K562 (cell line): ENCODE results near the gene ZNF804A. TPM values are rescaled to one million over a fixed set of nuclear protein-coding genes. Genes with fewer than 3 reads are reported as not detected.
A peak's percentile ranks its signal among the peaks of the same experiment; 100 is the strongest.

ENCODE experiments used
- ATAC-seq: fragments of 200-7000 bp; cut with Tn5 transposase; 3 replicates; pipeline ENCODE4 v1.9.1; 2020; ENCODE audit warnings: moderate library complexity
- BruUV-seq: library from RNA; stranded (reverse); fragments of 400-500 nt; replicated peaks from 2 replicates; lab custom pipeline; 2021; lab: Mats Ljungman, UMichigan
- CTCF ChIA-PET: fragments of 300-600 bp; formaldehyde crosslinking; extraction: SDS; loops from one replicate; lab custom pipeline; 2021; ENCODE audit warnings: low intra/inter-chr PET ratio; lab: Yijun Ruan, JAX
- POLR2A ChIA-PET: fragments of 300-600, 350-650 bp; sonication (Branson Sonifier 250); formaldehyde crosslinking; extraction: SDS; loops from one replicate; lab custom pipeline; 2021; ENCODE audit warnings: antibody characterized with exemption, inconsistent platforms; lab: Yijun Ruan, JAX
- DNase-seq, 4 experiments: peaks; one replicate each; pipeline versions ENCODE4 v3.0.0 to v3.0.0-alpha.2; 2011 to 2018; ENCODE audit warnings: low spot score in 3 of 4, mixed read lengths in 3 of 4; ENCODE audit errors: extremely low read depth in 1 of 4
- FAIRE-seq: peaks from 2 replicates; lab custom pipeline; 2011; peaks lifted over from hg19 to GRCh38; lab: Jason Lieb, UNC
- H2AFZ ChIP-seq: 2 replicates; pipeline ENCODE4 v1.6.0; 2011; ENCODE audit warnings: low read depth, low read length, control low read depth, inconsistent platforms
- H3K27ac ChIP-seq: fragments of 200-600 bp; 3 replicates; pipeline ENCODE4 v1.8.0; 2011; ENCODE audit warnings: low read depth, mild to moderate bottlenecking, control low read depth, inconsistent platforms, low read length, moderate library complexity, mixed read lengths; ENCODE audit errors: extremely low read depth
- H3K27me3 ChIP-seq, 2 experiments: fragments of 300-600 bp in 1 of 2; 2 replicates in 1 of 2; 3 replicates in 1 of 2; pipeline versions ENCODE4 v1.6.0 to v1.8.0; 2011; ENCODE audit warnings: inconsistent platforms in 2 of 2, low read length in 2 of 2, mild to moderate bottlenecking in 1 of 2, mixed read lengths in 1 of 2, moderate library complexity in 1 of 2; ENCODE audit not compliant: control insufficient read depth in 2 of 2, insufficient read depth in 2 of 2
- H3K36me3 ChIP-seq: fragments of 300-600 bp; 3 replicates; pipeline ENCODE4 v1.8.0; 2011; ENCODE audit warnings: mild to moderate bottlenecking, low read length, inconsistent platforms; ENCODE audit not compliant: control insufficient read depth, insufficient read depth
- H3K4me1 ChIP-seq, 2 experiments: fragments of 200-600 bp in 1 of 2; replicated peaks in 1 of 2; 2 replicates in 1 of 2; 3 replicates in 1 of 2; pipeline versions ENCODE4 v1.5.1 to v1.8.0; 2011; ENCODE audit warnings: inconsistent platforms in 2 of 2, low read length in 2 of 2, mild to moderate bottlenecking in 1 of 2, mixed read lengths in 1 of 2, moderate library complexity in 1 of 2; ENCODE audit not compliant: control insufficient read depth in 2 of 2, insufficient read depth in 2 of 2
- H3K4me2 ChIP-seq: 2 replicates; pipeline ENCODE4 v1.6.1; 2011; ENCODE audit warnings: low read length, control low read depth, inconsistent platforms, mixed read lengths; ENCODE audit not compliant: insufficient read depth
- H3K4me3 ChIP-seq: fragments of 200-600 bp; sonication (generic), shearing (Covaris generic); 2 replicates; pipeline ENCODE4 v1.5.1; 2016; ENCODE audit warnings: control low read depth, inconsistent platforms
- H3K79me2 ChIP-seq: fragments of 200-600 bp; 3 replicates; pipeline ENCODE4 v1.8.0; 2011; ENCODE audit warnings: low read length, inconsistent platforms; ENCODE audit not compliant: control insufficient read depth, insufficient read depth
- H3K9ac ChIP-seq, 2 experiments: 2 replicates each; pipeline versions ENCODE4 v1.6.0 to v1.6.1; 2011; ENCODE audit warnings: low read depth in 2 of 2, low read length in 2 of 2, control low read depth in 1 of 2, inconsistent platforms in 1 of 2, mild to moderate bottlenecking in 1 of 2, mixed read lengths in 1 of 2; ENCODE audit not compliant: insufficient read depth in 1 of 2
- H3K9me1 ChIP-seq: one replicate; pipeline ENCODE4 v1.6.0; 2011; ENCODE audit warnings: inconsistent platforms, mild to moderate bottlenecking, low read length, moderate library complexity; ENCODE audit not compliant: control insufficient read depth, insufficient read depth
- H3K9me3 ChIP-seq: replicated peaks from 2 replicates; pipeline ENCODE4 v1.5.1; 2011; ENCODE audit warnings: low read depth, low read length, inconsistent platforms; ENCODE audit not compliant: control insufficient read depth, insufficient read depth
- H4K20me1 ChIP-seq: replicated peaks from 2 replicates; pipeline ENCODE4 v1.6.1; 2011; ENCODE audit warnings: low read length, inconsistent platforms, mixed read lengths; ENCODE audit not compliant: control insufficient read depth, insufficient read depth
- CCAR2 ChIP-seq: fragments of 200-400 bp; formaldehyde crosslinking; IDR thresholded peaks from 2 replicates; pipeline ENCODE4 v1.6.1; 2017; ENCODE audit warnings: mild to moderate bottlenecking, low read depth, low read length
- CHD2 ChIP-seq: IDR thresholded peaks from 2 replicates; pipeline ENCODE4 v1.6.1; 2011; ENCODE audit warnings: low read depth, low read length
- ETV6 ChIP-seq, 3 experiments: fragments of 150-350 bp in 1 of 3; sonication (generic) in 1 of 3; formaldehyde crosslinking in 1 of 3; IDR thresholded peaks; 2 replicates each; pipeline versions ENCODE4 v1.6.1 to v1.8.0; 2014 to 2022; ENCODE audit warnings: borderline replicate concordance in 2 of 3, low read depth in 2 of 3, antibody characterized with exemption in 1 of 3, low read length in 1 of 3, mild to moderate bottlenecking in 1 of 3, missing genetic modification reagents in 1 of 3
- EZH2 ChIP-seq: IDR thresholded peaks from 2 replicates; pipeline ENCODE4 v1.6.1; 2012; ENCODE audit warnings: low read depth, mild to moderate bottlenecking, inconsistent platforms, low read length, borderline replicate concordance
- GMEB1 ChIP-seq: fragments of 250-450 bp; sonication (Bioruptor Pico); IDR thresholded peaks from 2 replicates; pipeline ENCODE4 v1.4.0; 2020; ENCODE audit warnings: mild to moderate bottlenecking
- HLTF ChIP-seq: fragments of 450-650 bp; IDR thresholded peaks from 2 replicates; pipeline ENCODE4 v1.6.1; 2016
- MED1 ChIP-seq: sonication (generic); formaldehyde crosslinking; IDR thresholded peaks from 2 replicates; pipeline ENCODE4 v1.8.1; 2023; ENCODE audit warnings: missing genetic modification reagents, borderline replicate concordance
- MLX ChIP-seq, 2 experiments: fragments of 450-650 bp in 1 of 2; sonication (generic) in 1 of 2; formaldehyde crosslinking; conservative IDR thresholded peaks; 2 replicates each; pipeline versions ENCODE4 v1.4.0 to v1.8.1; 2020 to 2022; ENCODE audit warnings: mild to moderate bottlenecking in 1 of 2, missing genetic modification reagents in 1 of 2
- MYNN ChIP-seq, 2 experiments: sonication (generic); formaldehyde crosslinking in 1 of 2; IDR thresholded peaks; 2 replicates each; pipeline versions ENCODE4 v1.5.0 to v1.6.1; 2016 to 2020; ENCODE audit warnings: antibody characterized with exemption in 1 of 2, missing genetic modification reagents in 1 of 2
- NCOA1 ChIP-seq: fragments of 450-650 bp; IDR thresholded peaks from 2 replicates; pipeline ENCODE4 v1.6.1; 2016; ENCODE audit warnings: low read depth
- PKNOX1 ChIP-seq: fragments of 450-650 bp; IDR thresholded peaks from 2 replicates; pipeline ENCODE4 v1.6.1; 2016
- STAT6 ChIP-seq: sonication (generic); formaldehyde crosslinking; IDR thresholded peaks from 2 replicates; pipeline ENCODE4 v1.8.1; 2023; ENCODE audit warnings: mild to moderate bottlenecking, missing genetic modification reagents
- USF1 ChIP-seq: sonication (generic); formaldehyde crosslinking; IDR thresholded peaks from 2 replicates; pipeline ENCODE4 v1.9.0; 2022; ENCODE audit warnings: mild to moderate bottlenecking, missing genetic modification reagents
- ZKSCAN3 ChIP-seq: fragments of 250-450 bp; sonication (Bioruptor Pico); IDR thresholded peaks from 2 replicates; pipeline ENCODE4 v1.4.0; 2020
- ZNF764 ChIP-seq: fragments of 250-450 bp; sonication (Bioruptor Pico); IDR thresholded peaks from 2 replicates; pipeline ENCODE4 v1.4.0; 2020; ENCODE audit warnings: low read depth, mild to moderate bottlenecking, moderate library complexity
- WGBS: fragments of 100-300 bp; shearing (Covaris generic); methylation state at CpG from one replicate; pipeline ENCODE4 v1.1.6; 2016; ENCODE audit warnings: low coverage, mixed read lengths; ENCODE audit not compliant: insufficient coverage; ENCODE audit errors: missing lambda C conversion rate; 5-methylcytosine and 5-hydroxymethylcytosine counted together
- in situ Hi-C: fragments of 300-500 bp; cut with MboI; formaldehyde crosslinking; loops from 4 replicates; pipeline ENCODE4 v1.15.0; 2018; ENCODE audit warnings: inconsistent platforms, mixed read lengths
- intact Hi-C: fragments of 100-400 bp; cut with micrococcal nuclease; formaldehyde crosslinking; loops from 2 replicates; pipeline ENCODE4 v1.14.2; 2022
- polyA plus RNA-seq, 8 experiments: library from polyadenylated mRNA; depleted of rRNA in 4 of 8; stranded (reverse) in 5 of 8; unstranded in 3 of 8; fragments of >200 nt; fragmentation: Nextera tagmentation in 2 of 8; fragmentation: Illumina TruSeq in 1 of 8; extraction: Ambion mirVana in 2 of 8; extraction: Trizol in 1 of 8; gene quantifications; 2 replicates each; pipeline versions ENCODE4 v1.2.1 to v1.2.3, GENCODE V29; 2011 to 2014; ENCODE audit warnings: inconsistent platforms in 1 of 8, missing spikeins in 1 of 8
- total RNA-seq, 7 experiments: library from RNA; depleted of rRNA in 6 of 7; stranded (reverse); fragments of >200 nt in 6 of 7; fragmentation: Illumina TruSeq in 2 of 7; extraction: Trizol in 2 of 7; gene quantifications; 2 replicates each; pipeline versions ENCODE4 v1.2.1 to v1.2.3, GENCODE V29; 2011 to 2021; ENCODE audit warnings: low replicate concordance in 1 of 7

The ZNF804A gene
- total and polyA plus RNA-seq, 9 of the 15 experiments (the other 6 are each of a cell fraction or from before 2014, with no cell fraction given): 0.01 to 1.2 (median 0.73) TPM

GRCh38 chr2:184906709-184907108 lies 308.4 kb downstream of the ZNF804A start:
- H3K27ac ChIP-seq: no peak overlapping the region
- ChIA-PET POLR2A (no interaction called here), CTCF (no interaction called here)
- BruUV-seq: no TSS peak
- no peaks in the 10 kb centered on the region for H4K20me1 ChIP-seq
- no peaks in the 10 kb centered on the region for H3K79me2 ChIP-seq
- H3K9me3 ChIP-seq: no peaks in the 10 kb centered on the region
- FAIRE-seq (no peak), ATAC-seq (no peak), DNase-seq (no peak)
- no peaks in the 10 kb centered on the region for H3K27me3 ChIP-seq
- intact Hi-C loops (no loop called here), in situ Hi-C loops (no loop called here)
- WGBS: 0% methylated on average over 1 of the region's 1 CpG
- no peak overlapping the region for H3K4me3 ChIP-seq
- no peak overlapping the region for H3K9ac ChIP-seq
- no peaks in the 10 kb centered on the region for H3K36me3 ChIP-seq
- H3K4me2 ChIP-seq: no peak overlapping the region
- no peak overlapping the region for H2AFZ ChIP-seq
- H3K4me1 ChIP-seq: no peaks in the 10 kb centered on the region
- H3K9me1 ChIP-seq: no peaks in the 10 kb centered on the region
- TF ChIP-seq CCAR2 (no peak), USF1 (CRISPR knock-in tag) (no peak), NCOA1 (no peak), MED1 (no peak), STAT6 (CRISPR knock-in tag) (no peak), ZNF764 (CRISPR knock-in tag) (no peak), GMEB1 (CRISPR knock-in tag) (no peak), ZKSCAN3 (CRISPR knock-in tag) (no peak), ETV6 (IDR thresholded peaks at IDR 0.05; ENCODE audit: borderline replicate concordance in 1 of 2, low read depth in 2 of 2, low read length in 1 of 2) (no peak), ETV6 (CRISPR knock-in tag; IDR thresholded peaks at IDR 0.05; ENCODE audit: borderline replicate concordance) (no peak), EZH2 (no peak), HLTF (no peak), CHD2 (no peak), MYNN (IDR thresholded peaks at IDR 0.05) (no peak), MYNN (CRISPR knock-in tag; IDR thresholded peaks at IDR 0.05) (no peak), MLX (CRISPR knock-in tag; conservative IDR thresholded peaks at IDR 0.05) (no peak), PKNOX1 (peak; percentile 52)
